GM21619 (cell line): ENCODE measurements around the gene CACNA1G.

Experiments
- ATAC-seq: cut with Tn5 transposase; IDR thresholded peaks from one replicate; pipeline ENCODE4 v1.9.1; 2021; ENCODE audit not compliant: unreplicated experiment

Gene CACNA1G

GRCh38 chr17:50585891-50586290, 25.4 kb downstream of the CACNA1G start:
- ATAC-seq: no peak

- no peak for ATAC-seq
Measured at GRCh38 chr17:50586421-50587247, 26.1 kb downstream of the CACNA1G start.

GRCh38 chr17:50587571-50587970, 27.1 kb downstream of the CACNA1G start:
- no peak for ATAC-seq

- no peak for ATAC-seq
Measured at GRCh38 chr17:50588391-50589049, 28.0 kb downstream of the CACNA1G start.

- no peak for ATAC-seq
Measured at GRCh38 chr17:50589095-50589705, 28.7 kb downstream of the CACNA1G start.

GRCh38 chr17:50590946-50591737, 30.6 kb downstream of the CACNA1G start:
- no peak for ATAC-seq

- no peak for ATAC-seq
Measured at GRCh38 chr17:50593321-50593720, 32.8 kb downstream of the CACNA1G start.

- ATAC-seq: no peak
Measured at GRCh38 chr17:50594128-50594823, 33.8 kb downstream of the CACNA1G start.

- ATAC-seq: no peak
Measured at GRCh38 chr17:50594892-50595291, 34.4 kb downstream of the CACNA1G start.

GRCh38 chr17:50596191-50597037, 35.9 kb downstream of the CACNA1G start:
- ATAC-seq: no peak

- no peak for ATAC-seq
Measured at GRCh38 chr17:50598487-50598886, 38.0 kb downstream of the CACNA1G start.

- ATAC-seq: no peak
Measured at GRCh38 chr17:50599606-50600005, 39.1 kb downstream of the CACNA1G start.

GRCh38 chr17:50601823-50602375, 41.4 kb downstream of the CACNA1G start:
- no peak for ATAC-seq

GRCh38 chr17:50602836-50603235, 42.3 kb downstream of the CACNA1G start:
- no peak for ATAC-seq

- no peak for ATAC-seq
Measured at GRCh38 chr17:50603340-50603739, 42.8 kb downstream of the CACNA1G start.

- no peak for ATAC-seq
Measured at GRCh38 chr17:50604513-50604912, 44.0 kb downstream of the CACNA1G start.

GRCh38 chr17:50605429-50605828, 44.9 kb downstream of the CACNA1G start:
- ATAC-seq: no peak

GRCh38 chr17:50607522-50608175, 47.1 kb downstream of the CACNA1G start:
- no peak for ATAC-seq
